Suppressor macrophage treated with lipopolysaccharide for 1 hour (primary cell): ENCODE results near the gene CFAP43.
"Not testable (repeated sequence)": the region's sequence is repeated elsewhere in the genome, so short reads cannot be mapped to it uniquely, and the experiment has no call there.

Experiments
- DNase-seq, 3 donors: peaks; one replicate each; pipeline ENCODE4 v3.0.0-alpha.2; 2020 to 2022

Gene CFAP43

DNA sequence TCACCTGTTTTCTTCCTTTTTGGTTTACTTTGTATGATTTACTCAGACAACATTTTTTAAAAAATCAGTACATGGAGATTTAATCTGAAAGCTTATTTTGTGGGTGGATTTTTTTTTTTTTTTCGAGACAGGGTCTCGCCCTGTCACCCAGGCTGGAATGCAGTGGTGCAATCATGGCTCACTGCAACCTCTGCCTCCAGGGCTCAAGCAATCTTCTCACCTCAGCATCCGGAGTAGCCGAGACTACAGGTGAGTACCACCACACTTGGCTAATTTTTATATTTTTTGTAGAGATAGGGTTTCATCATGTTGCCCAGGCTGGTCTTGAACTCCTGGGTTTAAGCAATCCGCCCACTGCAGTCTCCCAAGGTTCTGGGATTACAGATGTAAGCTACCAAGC is 25.1 kb upstream of the CFAP43 start:
- DNase-seq = no peak

DNA sequence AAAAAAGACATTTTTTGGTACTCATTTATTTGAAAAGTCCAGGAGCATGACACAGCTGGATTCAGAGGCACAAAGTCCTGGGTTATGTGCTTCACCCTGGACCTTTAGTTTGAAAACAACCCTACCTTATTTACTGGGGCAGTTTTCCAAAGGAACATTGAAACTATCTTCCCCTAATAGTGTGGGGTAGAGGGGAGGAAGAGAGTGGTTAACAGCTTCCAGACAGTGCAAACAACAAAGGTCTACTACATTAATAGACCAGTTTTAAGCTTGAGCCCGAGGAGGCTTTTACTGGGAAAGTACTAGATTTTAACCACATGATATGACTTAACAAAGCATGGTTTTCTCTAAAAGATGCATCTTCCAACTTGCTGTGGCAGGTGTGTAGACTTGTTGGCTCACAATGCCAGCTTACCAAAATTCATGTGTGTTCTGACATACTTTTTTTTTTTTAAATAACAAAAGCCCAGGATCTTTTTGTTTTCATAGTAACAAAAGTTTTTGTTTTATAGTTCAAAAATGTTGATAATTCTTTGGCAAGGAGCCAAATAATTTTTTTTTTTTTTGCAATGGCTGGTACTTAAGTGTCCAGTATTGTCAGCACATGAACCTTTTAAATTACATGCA is 24.3 kb upstream of the CFAP43 start:
- DNase-seq = peak in 1 of 3 donors; percentile 56

DNA sequence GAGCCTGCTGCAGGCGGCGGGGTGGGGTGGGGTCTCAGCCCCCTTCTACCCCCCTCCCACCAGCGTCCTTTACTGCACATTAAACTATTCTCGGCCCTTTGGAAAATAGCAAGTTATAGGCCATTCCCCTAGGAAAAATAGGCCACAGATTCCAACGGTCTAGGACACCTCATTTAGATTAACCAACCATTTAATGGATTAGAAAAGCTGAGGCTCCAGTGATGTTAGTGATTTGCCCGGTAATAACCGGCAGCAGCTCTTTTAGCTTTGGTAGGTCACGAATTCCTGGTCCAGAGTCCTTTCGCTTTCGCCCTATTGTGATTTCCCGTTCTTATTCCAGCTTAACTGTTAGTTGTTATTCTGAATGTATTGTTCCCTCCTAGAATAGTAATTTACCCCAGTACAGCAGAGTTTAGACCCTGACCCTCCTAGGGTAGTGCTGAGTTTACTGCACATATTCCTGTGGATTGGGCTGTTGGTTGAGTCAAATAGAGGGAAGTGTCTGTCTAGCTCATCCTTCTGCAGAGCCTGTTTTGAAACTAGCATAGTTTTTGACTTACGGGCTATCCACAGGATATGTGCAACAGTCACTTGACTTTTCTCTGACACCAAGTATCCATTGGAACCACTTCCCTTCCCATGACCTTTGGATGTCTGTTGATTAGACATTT is 23.3 kb upstream of the CFAP43 start:
- peak; percentile 78 to 91 (median 88) for DNase-seq

DNA sequence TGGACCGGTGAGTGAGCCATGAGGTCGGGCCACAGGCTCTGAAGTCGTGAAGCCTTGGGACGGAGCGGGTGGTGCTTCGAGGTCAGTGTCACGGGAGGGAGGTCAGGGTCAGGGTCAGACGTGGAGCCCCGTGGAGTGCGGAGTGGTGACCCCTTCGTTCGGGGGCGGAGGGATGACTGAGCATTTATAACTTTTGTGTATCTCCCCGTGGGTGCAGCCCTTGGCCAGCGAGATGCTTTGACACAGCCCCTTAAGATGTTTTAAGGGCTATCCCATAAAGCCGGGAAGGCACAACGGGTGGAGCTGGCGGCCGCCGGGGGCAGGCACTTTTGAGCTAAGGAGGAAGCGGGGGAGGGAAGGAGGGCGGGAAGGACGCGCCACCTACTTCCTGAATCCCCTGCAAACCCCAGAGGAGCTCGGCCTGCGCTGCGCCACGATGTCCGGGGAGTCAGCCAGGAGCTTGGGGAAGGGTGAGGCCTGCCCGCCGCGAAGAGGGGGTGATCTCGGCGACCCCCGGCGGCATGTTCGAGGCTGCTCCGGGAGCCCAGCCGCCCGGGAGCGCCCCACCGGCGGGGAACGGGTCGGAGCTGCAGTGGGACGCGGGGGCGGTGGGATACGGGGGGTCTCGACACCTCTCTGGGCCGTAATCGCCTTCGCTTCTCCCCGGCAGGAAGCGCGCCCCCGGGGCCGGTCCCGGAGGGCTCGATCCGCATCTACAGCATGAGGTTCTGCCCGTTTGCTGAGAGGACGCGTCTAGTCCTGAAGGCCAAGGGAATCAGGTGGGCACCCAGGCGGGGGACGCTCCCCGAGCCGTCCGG is 22.5 kb upstream of the CFAP43 start, which contains the start of gene GSTO1:
GSTO1 (plus strand) TSS at position 400 of the 818 bp plus-strand sequence; CDS start at position 437, 37 bp downstream.
- peak; percentile 84 to 91 (median 84) for DNase-seq

DNA sequence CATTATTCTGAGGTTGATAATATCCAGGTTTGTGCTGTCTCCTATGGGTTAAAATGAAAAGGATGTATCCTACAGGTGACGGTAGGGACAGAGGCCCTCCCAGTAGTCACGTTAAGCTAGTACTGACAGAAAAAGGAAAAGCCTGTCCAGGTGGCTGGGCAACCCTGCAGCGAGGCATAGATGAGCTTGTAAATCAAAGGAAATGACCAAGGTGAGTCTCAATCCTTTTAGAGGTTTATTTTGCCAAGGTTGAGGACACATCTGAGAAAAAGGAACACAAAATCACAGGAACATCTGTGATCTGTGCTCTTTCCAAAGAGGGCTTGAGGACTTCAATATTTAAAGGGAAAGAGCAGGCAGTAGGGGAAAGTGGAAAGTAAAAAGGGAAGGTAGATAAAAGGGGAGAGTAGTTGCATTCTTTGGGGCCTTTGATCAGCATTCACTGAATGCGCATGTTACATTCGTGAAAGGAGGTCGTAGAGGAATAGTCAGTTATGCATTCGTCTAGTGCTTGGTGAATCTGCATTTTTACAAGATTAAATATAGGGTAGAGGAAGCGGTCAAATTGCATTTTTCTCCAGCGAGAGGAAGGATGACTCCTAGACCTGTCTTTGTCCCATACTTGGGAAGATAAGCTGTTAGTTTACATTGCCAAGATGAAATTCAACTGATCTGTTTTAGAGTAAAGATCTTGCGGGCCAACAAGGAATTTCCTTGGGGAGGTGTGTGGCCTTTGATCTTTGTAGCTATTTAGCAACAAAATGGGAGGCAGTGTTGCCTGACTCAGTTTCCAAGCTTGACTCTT is 21.6 kb upstream of the CFAP43 start:
- no peak for DNase-seq

DNA sequence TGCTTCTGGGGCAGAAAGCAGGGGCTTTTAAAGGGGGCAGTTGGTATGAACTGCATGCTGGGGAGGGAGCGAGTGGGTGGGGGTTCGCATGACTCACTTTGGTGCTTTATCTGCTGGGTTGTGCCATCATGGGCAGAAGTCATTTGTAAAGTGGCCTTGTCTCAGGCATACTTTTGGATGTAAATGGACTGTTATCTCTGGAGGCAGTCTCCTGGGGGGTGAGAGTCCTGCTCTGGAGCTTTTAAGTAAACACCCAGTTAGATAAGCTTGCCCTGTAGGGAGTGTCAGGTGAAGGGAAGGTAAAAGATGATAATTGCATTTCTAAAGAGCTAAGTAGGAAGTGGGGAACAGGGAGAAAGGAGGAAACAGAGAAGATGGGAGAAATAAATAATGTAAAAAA is 20.9 kb upstream of the CFAP43 start:
- peak; percentile 46 to 56 (median 46) for DNase-seq

DNA sequence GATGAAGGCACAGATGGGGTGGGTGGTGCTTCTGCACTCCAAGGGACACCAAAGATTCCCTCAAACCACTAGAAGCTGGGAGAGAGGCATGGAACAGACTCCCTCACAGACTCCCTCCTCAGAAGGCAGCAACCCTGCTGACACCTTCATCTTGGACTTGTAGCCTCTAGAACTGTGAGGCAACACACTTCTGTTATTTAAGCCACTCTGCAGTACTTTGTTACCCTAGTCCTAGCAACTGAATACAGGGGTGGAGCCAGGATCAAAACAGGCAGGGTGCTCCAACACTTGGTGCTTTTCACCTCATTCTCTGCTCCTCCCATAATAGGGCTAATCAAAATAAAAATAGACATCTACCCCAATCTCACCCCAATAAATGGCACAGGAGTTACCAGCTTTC is 20.2 kb upstream of the CFAP43 start:
- no peak for DNase-seq

DNA sequence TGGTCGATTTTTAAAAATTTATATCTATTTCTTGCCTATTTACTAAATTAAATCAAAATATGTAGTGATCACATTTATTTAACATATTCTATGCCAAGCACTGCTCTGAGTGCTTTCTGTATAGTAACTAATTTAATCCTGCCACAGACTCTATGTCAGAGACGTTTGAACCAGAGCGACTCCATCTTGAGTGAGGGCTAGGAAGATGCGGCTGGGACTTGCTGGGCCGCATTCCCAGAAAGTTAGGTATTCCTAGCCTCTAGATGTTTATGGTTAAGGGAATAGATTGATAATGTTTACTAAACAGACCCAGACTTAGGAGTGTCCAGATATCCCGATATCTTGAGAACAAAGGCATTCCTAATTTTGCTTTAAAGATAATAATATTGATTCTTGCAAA is 19.3 kb upstream of the CFAP43 start:
- no peak for DNase-seq

DNA sequence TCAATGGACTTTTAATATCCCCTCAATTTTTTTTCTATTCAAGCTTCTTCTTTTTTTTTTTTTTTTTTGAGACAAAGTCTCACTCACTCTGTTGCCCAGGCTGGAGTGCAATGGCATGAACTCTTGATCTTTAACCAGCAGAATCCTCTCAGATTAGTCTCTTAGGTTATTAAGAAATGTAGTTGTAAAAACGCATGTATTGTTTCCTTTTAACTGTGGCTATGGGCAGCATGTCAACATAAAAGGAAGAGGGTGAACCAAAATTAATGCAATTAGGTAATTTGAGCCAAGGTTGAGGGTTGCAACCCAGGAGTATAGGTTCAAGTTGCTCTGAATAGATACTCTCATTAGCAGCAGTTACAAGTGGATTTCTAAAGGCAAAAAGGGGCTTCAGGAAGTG is 18.2 kb upstream of the CFAP43 start:
- no peak for DNase-seq

DNA sequence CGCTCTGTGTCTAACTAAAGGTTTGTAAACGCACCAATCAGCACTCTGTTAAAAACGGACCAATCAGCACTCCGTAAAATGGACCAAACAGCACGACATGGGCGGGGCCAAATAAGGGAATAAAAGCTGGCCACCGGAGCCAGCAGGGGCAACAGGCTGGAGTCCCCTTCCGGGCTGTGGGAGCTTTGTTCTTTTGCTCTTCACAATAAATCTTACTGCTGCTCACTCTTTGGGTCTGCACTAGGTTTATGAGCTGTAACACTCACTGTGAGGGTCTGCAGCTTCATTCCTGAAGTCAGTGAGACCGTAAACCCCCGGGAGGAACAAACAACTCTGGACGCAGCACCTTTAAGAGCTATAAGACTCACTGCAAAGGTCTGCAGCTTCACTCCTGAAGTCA is 16.8 kb upstream of the CFAP43 start:
- DNase-seq = not testable (repeated sequence)

DNA sequence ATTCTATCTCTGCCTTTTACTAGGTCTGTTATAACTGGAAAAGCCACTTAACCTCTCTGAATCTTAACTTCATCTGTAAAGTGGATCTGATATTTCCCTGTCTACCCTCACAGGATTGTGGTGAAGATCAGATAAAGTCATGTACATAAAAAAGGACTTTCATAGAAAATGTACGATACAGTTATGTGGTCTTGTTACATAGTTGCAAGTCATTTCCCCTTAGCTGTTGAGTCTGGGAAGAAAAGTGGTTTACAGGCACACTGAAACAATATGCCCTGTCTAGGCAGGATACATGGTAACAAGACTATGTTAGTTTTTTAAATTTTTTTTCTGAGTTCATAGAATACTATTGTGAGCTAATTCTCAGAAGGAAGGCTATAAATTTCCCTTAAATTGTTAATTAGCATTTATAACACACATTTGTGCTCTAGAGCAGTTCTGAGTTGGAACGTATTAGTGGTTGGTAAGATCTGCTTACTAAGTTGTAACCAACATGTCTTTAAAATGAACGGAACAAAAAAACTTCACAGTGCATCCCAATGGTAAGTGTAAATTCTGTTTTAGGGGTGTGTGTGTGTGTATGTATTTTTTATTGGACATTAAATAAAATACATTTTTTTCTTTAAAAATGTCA is 15.5 kb upstream of the CFAP43 start:
- peak in 2 of 3 donors; percentile 47 to 52 for DNase-seq

DNA sequence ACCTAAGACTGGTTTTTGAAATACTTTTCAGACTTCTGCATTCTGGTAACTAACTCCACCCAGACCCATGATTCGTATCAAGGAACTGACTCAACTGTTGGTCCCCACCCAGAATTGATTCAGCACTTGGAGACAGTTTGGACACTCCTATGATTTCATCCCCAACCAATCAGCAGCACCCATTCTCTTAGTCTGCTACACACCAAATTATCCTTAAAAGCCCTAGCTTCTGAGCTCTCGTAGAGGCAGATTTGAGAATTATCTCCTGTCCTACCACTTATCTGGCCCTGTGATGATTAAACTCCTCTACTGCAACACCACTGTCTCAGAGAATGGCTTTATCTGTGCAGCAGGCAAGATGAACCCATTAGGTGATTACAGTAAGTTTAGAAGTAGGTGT is 14.8 kb upstream of the CFAP43 start:
- DNase-seq = peak; percentile 90 to 98 (median 98)

DNA sequence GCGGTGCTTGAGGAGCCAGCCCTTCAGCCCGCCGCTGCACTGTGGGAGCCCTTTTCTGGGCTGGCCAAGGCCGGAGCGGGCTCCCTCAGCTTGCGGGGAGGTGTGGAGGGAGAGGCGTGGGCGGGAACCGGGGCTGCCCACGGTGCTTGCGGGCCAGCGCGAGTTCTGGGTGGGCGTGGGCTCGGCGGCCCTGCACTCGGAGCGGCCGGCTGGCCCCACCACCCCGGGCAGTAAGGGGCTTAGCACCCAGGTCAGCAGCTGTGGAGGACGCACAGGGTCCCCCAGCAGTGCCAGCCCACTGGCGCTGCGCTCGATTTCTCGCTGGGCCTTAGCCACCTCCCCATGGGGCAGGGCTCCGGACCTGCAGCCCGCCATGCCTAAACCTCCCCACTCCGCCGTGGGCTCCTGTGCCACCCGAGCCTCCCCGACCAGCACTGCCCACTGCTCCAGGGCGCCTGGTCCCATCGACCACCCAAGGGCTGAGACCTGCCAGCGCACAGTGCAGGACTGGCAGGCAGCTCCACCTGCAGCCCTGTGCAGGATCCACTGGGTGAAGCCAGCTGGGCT is 13.0 kb upstream of the CFAP43 start:
- DNase-seq = no peak

DNA sequence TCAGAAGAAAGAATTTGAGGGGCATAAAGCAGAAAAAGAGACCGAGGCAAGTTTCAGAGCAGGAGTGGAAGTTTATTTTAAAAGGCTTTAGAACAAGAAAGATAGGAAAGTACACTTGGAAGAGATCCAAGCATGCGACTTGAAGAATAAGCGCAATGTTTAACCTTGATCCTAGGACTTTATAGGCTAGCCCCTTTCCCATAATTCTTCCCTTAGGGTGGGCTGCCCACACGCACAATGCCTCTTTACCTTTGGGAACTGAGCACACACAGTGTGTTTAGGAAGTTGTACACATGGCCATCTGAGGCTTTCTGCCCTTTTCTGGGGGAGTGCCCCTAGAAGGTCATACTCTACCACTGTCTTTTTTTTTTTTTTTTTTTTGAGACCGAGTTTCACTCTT is 11.3 kb upstream of the CFAP43 start:
- DNase-seq = no peak

DNA sequence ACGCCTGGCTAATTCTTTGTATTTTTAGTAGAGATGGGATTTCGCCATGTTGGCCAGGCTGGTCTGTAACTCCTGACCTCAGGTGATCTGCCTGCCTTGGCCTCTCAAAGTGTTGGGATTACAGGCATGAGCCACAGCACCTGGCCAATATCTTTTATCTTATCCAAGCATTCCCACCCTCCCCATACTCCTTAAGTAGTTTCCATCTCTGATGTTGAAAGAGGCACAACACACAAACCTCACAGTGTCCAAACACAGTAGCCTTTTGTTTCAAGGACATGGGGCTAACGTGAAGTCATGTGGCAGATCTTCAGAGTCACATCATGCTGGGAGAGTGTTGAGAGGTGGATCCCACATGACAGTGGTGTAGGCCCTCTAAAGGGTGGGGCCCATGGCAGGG is 10.8 kb upstream of the CFAP43 start:
- not testable (repeated sequence) for DNase-seq

DNA sequence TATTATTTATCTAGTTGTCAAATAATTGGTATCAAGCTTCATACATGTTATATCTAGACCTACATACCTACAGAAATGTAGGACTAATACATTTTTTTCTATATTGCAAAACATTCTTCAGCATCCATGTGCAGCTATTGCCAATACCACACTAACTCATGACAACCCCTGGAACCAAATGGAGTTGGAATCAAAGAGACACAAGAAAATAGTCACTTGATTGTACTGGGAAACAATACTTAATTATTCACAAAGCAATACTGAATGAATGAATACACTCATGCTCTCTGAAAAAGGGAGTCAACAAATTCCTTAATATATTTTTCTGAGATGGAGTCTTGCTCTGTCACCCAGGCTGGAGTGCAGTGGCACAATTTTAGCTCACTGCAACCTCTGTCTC is 10.4 kb upstream of the CFAP43 start:
- DNase-seq = no peak

DNA sequence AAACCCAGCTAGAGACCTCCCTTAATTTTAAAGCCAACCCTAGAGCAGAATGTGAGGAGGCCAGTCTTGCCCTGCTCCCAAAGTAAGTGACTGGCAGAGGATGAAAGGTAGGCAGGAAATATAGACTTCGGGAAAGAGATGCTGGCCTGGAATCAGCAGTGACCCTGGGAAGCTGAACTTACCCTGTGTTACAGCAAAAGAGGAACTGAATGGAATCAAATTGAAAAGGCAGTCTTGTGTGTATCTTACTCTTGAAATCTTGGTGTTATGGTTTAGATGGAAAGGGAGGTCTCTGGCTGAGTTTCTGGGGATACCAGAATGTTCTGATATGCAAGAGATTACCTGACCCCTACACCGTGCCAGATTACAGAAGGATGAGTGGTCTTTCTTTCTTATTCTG is 7.9 kb upstream of the CFAP43 start:
- no peak for DNase-seq

DNA sequence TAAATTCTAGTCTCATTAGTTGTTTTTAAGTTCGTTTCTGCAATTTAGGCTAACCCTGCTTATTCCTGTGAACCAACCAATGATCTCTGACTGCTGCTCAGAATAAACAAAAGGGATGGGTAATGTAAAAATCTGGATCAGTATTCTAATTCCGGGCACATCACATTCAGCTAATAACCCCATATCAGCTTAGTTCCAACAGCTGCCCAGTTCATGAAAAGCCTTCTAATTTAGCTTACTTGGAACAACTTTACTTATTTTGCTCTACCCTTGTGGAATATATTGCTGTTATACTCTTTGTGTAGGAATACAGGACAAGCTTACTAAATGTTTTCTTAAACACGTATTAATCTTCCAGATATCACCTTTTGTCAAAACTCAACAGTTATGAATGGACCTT is 3.6 kb upstream of the CFAP43 start:
- no peak for DNase-seq

DNA sequence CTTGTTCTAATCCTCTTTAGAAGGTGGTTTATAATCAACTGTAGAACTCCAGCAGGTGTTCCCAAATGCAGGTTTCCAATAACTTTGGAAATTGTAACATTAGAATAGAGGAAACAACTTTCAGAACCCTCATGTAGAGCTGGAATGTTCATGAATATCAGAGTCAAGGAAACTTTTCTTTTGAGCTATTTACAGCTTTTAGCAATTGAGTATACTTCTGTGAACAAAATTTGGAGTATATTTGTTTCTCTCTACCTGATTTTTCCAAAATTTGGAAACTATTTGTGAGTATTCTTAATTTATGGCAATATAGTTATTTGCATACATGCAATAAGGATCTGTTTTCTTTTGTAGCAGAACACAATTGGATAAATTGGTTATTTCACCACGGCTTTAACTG is 2.8 kb upstream of the CFAP43 start:
- DNase-seq = no peak

DNA sequence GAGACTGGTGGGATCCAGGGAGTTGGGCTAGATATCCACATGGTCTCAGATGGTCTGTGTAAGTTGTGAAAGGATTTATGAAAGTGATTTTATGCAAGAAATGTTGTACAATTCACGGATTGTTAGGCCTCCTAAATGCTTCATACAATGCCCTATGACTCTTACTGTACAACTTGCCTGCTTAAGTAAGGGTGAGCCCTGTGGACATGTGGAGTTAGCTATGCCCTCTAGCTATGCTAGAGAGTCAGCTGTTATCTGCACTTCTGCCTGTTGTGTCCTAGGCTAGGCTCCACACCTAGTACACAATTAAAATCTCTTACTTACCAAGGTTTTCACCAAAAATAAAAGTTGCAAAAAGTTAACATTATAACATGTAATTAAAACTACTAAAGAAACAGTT is 1.7 kb upstream of the CFAP43 start:
- no peak for DNase-seq

DNA sequence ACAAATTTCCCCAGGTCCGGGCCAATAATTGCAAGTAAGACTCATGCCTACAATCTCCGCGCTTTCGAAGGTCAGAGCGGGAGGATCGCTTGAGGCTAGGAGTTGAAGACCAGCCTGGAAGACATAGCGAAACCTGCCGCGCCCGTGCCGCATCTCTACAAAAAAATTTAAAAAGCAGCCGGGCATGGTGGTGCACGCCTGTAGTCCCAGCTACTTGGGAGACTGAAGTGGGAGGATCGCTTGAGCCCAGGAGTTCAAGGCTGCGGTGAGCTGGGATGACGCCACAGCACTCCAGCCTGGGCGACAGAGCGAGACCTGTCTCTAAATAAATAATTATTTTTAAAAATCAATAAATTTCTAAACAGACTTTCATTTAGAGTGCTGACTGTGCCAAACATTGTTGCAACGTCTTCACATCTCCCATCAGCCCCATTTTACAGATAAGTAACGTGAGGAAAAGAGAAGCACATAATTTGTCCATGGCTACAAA is 494 bp upstream of the CFAP43 start:
- DNase-seq = peak in 1 of 3 donors; percentile 22

DNA sequence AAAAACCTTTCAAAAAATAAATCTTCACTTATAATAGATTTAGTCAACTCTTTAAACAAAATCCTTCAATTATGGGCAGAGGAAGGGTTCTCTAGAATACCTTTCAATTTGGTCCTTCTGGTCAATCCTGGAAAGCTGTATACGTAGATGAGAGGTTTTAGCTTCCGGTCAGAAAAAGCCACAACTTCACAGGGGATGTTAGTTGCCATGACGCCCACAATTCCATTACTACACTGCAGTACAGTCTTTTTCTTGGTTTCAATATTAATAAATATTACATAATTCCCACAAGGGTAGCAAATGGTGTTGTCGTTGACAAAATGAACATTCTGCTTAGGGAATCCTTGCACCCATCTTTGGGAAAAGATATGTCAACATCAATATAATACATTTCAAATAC is 1.7 kb downstream of the CFAP43 start:
- DNase-seq = no peak
